ENCODE measurements around the gene TEAD1.

TEAD1 gene

DNA sequence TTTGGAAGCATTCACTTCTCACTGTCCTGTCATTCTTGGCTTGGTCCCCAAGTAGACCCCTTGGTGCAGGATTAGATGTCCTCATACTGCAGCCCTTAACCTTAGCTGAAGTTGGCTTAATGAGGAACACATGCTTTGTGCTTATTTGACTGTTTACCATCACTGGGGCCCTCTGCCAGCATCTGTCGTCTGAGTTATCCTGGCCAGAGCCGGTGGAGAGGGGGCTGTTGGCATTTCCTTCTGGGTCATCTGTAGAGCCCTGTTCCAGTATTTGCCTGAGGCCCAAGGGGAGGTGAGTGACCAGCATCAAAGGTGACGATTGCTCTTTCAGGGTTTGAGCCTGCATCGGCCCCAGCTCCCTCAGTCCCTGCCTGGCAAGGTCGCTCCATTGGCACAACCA lies 208.4 kb downstream of the TEAD1 start:
- in situ Hi-C loops (cut with MboI; ENCODE audit: low sequenced_read_pairs): no loop called here

DNA sequence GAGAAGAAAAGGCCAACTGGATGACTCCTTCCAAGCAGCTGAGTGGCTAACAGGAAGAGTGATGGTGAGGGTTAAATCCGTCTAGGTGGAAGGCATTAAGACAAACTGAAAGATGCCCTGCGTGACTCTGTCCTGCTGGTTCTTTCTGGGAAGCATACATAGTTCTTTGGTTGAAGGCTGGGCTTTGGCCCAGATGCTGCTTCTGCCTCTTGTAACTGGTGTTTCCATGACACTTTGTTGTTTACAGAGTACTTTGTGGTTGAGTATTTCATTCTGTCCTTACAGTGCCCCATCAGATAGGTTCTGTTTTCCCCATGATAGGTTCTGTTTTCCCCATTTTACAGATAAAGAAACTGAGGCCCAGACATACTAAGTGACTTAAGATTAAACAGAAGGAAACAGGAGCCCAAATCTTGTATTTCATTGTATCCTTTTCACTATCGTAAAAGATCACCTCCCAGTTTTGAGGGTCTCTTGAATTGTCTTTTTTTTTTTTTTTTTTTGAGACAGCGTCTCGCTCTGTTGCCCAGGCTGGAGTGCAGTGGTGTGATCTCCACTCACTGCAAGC lies 210.6 kb downstream of the TEAD1 start:
- in situ Hi-C loops (cut with MboI; ENCODE audit: low sequenced_read_pairs): no loop called here

DNA sequence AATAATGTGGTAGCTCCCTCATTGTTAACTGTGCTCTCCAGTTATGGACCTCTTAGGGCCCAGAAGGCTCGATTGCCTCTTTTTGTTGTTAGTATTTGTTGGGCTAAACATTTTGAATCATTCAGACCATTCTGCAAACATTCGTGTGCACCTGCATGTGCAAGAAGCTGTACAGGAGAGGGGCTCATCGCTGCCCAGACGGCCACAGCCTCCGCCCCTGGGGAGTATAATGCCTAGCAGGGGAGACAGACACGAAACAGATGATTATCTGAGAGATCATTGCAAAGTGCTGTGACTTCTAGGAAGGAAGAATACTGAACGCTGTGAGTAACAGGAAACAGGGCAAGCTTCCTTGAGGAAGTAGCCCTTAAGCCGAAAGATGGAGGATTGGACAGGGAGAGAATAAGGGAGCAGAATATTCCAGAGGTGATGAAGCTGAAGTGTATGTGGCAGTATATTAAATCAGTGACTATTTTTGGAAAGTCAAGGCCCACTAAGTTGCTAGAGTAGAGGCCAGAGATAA lies 211.6 kb downstream of the TEAD1 start:
- in situ Hi-C loops (cut with MboI; ENCODE audit: low sequenced_read_pairs): no loop called here

DNA sequence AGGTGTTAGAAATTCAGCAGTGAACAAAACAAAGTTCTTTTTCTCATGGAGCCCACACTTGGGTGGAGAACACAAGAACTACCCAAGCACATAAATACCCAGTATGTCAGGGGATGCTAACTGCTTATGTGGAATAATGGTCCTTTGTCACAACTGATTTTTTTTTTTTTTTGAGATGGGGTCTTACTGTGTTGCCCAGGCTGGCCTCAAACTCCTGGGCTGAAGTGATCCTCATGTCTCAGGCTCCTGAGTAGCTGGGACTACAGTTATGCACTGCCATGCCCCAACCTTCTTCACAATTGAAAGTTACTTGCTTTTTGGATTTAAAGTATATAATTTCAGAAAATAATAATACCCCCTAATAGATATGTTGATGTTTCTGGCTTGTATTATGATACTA lies 212.3 kb downstream of the TEAD1 start:
- in situ Hi-C loops (cut with MboI; ENCODE audit: low sequenced_read_pairs): no loop called here

DNA sequence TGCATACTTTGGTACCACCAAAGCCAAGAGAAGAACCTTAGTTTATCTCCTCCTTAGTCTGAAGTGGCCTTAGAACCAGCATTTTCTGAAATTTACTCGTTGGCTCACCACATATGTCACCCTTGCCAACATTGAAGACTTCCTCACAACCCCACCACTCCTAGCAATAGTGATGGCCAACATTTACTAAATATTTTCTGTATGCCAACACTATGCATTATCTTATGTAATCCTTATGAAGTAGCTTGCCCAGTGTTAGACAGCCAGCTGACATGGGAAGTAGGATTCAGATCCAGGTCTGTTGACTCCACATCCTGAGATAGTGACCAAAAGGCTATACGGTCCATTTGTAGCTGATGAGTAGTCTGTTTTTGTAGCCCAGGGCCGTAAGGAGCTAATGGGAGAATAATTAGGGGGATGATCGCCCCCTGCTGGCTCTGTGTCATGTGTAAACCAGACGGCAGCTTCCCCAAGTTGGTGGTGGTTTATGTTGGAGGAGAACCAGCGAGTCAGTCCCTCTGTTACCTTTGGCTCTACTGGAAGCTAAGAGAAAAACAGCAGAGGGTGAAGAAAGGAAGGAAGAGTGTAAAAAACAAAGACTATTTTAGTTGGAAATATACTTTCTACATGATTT lies 214.4 kb downstream of the TEAD1 start:
- in situ Hi-C loops (cut with MboI; ENCODE audit: low sequenced_read_pairs): no loop called here

DNA sequence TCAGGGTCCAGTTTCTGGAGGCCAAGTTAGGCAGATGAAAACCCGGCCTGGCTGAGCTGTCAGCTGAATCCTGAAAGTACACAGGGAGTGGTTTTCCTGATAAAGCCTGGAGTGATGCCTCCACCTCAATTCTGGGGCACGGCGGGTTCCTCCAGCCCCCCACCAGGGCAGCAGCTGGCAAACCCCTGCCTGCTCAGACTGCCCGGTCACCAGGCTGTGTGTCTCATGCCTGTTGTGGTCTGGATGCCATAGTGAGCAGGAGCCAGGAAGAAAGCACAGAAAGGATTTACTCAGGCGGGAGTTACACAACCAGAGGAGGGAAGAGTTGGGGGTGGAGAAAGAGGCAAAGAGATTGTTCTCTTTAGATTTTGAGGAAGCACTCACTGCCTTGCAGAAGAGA lies 215.0 kb downstream of the TEAD1 start:
- in situ Hi-C loops (cut with MboI; ENCODE audit: low sequenced_read_pairs): no loop called here

DNA sequence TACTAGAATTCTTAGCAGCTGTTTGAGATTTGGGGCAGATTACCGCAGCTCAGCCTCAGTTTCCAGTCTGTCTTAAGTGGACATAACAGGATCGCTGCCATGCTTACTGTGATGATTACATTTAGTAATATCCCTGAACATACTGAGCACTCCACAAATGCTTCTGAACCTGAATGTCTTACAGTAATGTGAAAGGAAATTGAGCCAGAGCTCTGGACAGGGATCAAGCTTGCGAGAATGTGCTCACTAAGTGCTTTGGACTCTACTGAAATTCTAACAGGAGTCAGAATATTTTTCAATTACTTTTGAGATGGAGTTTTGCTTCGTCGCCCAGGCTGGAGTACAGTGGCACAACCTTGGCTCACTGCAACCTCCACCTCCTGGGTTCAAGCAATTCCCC lies 216.3 kb downstream of the TEAD1 start:
- in situ Hi-C loops (cut with MboI; ENCODE audit: low sequenced_read_pairs): no loop called here

DNA sequence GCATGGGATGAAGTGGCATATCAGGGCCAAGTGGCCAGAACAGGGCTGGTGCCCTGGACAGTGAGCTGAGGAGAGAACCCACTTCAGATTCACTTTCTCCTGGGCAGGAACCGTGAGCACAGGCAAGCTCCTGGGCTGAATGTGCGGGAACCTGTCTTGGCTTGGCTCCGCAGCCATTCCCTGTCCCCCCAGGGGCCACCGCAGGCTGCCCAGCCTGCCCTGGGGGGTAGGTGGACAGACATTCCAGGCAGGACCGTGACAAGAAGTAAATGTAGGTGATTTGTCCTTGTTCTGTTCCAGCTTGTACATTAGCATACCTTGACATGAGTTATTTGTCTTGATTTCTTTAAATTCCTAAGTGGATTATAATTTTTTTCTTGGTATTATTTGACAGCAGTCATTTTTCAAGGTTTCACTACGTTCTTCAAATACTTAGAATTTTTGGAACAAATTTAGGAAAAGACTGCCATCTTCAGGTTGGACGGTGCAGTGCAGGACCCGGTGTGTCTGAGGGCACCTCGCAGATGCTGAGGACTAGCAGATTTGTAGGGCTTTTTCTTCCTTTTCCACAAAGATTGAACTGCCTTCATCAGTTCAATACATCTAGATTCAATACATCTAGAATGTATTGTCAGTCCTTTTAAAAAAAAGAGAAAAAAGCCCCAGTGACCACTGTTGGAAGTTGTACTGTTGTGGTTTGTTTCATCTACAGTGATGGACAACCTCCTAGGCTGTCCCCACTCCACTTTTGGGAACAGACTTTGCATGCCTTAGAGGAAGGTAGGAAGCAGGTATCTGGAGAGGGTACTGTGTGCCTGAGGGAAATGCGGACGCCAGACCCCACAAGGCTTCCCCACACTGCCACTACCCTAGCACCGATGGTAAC lies 219.8 kb downstream of the TEAD1 start:
- in situ Hi-C loops (cut with MboI; ENCODE audit: low sequenced_read_pairs): no loop called here

DNA sequence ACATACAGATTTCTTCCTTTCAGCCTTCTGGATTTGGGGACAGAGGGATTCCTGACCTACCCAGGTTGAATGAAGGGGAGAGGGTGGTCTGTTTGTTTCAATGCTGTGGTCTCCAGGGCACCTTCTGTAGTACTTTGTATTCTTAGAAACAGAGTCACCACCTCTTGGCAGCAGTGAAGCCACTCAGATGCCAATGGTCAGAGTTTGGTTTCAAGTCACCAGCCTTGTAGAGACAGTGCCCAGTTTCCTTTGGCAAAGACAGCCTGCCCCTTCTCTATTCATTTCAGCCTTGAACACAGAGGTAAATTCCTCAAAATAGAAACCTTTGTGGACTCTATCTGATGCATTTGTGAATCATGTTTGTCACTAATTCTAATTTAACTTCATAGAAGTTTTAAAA lies 223.2 kb downstream of the TEAD1 start:
- in situ Hi-C loops (cut with MboI; ENCODE audit: low sequenced_read_pairs): no loop called here

DNA sequence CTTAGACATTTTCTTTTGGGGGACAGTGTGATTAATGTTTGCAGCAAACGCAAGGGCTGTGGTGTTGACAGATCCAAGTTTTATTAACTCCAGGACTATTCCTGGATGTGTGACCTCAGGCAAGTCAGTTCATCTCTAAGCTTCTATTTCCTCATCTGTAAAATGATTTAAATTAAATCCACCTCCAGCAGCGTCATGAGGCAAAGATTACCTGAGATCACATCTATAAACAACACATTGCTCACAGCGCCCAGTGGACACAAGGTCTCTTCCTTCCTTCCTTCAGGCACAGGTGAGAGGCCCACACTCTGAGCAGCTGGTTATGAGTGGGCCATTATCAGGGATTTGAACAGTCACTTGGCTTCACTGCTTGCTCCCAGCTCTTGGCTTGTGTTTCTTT lies 223.6 kb downstream of the TEAD1 start:
- in situ Hi-C loops (cut with MboI; ENCODE audit: low sequenced_read_pairs): no loop called here

DNA sequence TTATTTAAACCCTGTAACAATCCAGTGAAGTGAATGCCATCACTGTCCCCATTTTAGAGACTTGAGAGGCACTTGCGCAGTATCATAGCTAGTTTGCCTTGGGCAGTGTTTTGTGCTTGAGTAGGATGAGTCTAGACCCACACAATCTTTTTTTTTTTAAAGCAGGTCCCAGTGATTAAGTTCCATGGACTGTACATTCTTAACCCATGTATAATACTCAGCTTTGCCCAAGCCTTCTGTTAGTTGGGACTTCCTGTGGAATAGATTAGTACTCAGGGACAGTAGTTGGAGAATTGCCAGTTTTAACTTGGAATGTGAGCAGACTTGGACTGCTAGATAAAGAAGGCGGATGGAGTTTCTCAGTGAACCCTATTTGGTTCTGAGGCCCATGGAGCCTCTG lies 226.3 kb downstream of the TEAD1 start:
- in situ Hi-C loops (cut with MboI; ENCODE audit: low sequenced_read_pairs): no loop called here

DNA sequence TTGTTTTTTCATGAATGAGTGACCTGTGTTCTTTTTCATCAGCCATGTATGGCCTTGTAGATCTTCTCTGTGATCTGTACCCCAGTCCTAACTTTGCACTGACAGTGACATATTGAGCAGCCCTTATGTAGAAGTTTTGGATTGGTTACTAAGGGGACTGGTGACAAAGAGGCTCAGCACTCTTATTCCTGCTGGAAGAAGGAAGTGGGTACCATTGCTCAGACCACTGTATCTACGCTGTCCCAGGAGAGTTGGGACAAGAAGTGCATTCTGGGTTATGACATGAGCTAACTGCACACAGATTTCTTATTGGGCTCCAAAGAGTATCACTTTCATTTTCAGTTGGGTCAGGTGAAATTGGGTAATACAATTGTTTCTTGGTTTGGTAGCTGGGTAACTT lies 227.1 kb downstream of the TEAD1 start:
- in situ Hi-C loops (cut with MboI; ENCODE audit: low sequenced_read_pairs): no loop called here

DNA sequence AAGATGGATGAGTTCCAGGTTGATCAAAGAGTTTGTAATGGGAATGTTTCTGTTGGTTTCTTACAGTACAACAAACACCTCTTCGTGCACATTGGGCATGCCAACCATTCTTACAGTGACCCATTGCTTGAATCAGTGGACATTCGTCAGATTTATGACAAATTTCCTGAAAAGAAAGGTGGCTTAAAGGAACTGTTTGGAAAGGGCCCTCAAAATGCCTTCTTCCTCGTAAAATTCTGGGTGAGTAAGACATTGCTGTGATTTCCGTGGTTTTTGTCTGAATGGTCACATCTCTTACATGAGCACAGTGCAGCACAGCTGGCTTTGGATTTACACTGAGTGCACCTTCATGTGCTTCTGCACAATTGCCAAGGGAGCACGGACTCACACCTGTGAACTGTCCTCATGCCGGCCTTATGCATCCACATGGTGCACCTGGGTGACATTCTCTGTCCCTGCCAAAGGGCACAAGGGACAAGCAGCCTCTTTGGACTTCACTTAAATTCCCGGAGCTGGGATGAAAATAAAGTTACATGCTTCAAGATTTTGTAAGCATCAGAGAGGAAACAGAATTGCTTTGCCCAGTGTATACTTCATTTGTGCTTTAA lies 227.8 kb downstream of the TEAD1 start:
- in situ Hi-C loops (cut with MboI; ENCODE audit: low sequenced_read_pairs): no loop called here

DNA sequence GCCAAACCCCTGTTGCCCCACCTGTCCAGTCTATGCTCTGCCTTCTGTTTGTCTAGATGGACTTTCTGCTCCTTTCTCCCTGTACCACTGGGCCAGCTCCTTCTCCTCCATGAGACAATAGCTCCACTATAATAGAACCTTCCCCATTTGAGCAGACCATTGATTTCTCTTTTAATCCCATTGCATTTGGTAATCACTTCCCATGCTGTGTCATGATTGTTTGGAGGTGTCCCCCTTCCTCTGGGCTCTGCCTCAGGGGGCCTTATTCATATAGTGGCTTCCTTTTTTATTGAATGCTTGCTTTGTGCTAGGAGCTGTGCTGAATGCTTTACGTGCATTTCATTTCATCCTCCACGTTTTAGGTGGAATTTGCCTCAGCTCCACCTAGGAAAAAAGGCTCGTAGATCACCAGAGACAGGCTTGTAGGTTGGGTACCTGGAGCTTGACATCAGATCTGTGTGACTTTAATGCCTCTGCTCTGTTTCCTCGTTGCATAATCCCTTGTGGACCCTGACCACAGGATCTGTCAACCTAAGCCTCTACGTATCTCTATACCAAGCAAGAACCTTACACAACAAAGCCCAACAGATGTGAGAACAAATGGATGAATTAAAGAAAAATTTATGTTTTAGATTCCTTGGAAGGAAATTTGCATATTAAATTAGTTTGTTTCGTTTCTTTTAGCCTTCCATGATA lies 228.7 kb downstream of the TEAD1 start:
- in situ Hi-C loops (cut with MboI; ENCODE audit: low sequenced_read_pairs): no loop called here

DNA sequence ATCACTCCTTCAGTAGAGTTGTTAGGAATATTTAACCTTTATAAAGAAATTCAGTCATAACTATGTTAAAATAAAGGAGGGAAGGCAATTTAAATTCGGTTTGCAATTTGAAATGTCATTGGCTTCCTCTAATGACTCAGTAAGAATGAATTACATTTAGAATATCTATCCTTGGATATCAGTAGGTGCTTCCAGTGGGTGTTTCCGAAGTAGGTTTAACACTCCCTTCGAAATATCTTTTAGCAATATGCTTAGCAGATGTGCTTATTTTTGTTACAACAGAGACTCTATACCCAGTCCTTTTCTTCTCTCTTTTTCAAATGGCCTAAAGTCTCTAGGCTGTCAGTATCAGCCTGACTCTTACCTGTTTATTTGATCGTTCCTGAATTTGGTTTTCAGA lies 231.2 kb downstream of the TEAD1 start:
- in situ Hi-C loops (cut with MboI; ENCODE audit: low sequenced_read_pairs): no loop called here

DNA sequence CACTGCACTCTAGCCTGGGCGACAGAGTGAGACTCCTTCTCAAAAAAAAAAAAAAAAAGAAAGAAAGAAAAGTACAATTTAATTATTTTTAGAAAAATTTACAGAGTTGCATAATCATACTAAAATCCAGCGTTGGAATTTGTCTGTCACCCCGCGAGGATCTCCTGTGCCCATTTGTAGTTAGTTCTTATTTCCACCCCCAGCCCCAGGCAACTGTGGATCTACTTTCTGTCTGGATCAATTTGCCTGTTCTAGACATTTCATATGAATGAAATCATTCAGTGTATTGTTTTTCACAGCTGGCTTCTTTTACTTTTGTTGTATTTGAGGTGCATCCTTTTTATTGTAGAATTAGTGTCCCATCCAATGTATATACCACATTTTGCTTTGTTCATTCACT lies 232.3 kb downstream of the TEAD1 start:
- in situ Hi-C loops (cut with MboI; ENCODE audit: low sequenced_read_pairs): no loop called here

DNA sequence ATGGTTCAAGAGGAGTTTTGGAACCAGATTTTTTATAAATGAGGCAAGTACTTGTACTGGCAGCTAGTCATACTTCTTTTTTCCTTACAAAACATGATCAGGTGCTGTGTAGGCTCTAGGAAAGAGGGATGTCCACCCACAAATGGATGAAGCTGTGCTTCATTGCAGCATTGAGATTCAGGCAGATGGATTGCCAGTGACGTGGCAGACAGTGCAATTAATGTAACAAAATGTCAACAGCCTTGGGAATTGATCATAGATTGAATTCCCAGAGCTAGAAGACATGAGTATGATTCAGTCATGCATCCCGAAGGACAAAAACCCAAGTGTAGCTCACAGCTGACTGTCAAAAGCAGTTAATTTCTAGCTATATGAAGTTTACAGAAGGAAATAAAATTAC lies 235.7 kb downstream of the TEAD1 start:
- in situ Hi-C loops (cut with MboI; ENCODE audit: low sequenced_read_pairs): no loop called here

DNA sequence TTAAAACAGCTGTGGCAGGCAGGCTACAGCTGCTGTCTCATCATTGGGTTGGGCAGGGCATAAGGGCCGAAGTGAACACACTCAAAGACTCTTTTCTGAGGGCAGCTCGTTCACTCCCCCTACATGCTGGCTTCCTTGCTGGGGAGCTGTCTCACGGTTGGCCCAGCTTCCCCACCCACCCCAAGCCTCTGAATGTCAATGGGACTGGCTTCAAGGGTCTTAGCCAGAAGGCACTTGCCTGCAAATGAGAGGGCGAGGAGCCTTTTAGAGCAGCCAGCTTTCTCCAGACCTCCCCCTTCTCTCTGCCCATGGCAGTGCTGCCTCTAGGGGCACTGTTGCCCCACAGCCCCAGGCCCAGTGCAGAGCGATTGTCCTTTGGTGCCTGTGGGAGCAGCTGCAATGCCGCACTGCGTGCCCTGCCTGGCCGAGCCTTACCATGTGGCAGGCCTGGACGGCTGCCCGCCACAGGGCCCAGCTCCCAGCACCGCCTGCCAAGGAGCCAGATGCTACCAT lies 240.2 kb downstream of the TEAD1 start:
- in situ Hi-C loops (cut with MboI; ENCODE audit: low sequenced_read_pairs): no loop called here

DNA sequence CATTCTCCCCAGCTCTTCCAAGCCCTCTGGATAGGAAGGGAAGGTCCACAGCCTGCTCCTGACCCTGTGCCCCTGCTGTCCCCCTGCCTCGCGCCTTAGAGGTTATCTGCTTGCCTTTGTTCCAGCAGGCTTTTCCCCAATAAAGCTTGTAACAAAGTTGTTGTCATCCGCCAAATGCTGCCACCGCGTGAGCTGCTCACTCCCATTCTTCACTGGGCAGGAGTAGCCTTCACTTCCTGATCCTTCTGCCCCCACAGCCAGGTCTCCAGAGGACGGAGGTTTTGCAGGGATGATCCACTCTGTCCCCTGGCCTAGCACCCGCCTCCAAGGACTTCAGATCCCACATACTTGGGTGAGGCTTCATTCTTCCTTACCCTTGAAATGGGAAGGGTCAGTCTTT lies 240.9 kb downstream of the TEAD1 start:
- in situ Hi-C loops (cut with MboI; ENCODE audit: low sequenced_read_pairs): no loop called here

DNA sequence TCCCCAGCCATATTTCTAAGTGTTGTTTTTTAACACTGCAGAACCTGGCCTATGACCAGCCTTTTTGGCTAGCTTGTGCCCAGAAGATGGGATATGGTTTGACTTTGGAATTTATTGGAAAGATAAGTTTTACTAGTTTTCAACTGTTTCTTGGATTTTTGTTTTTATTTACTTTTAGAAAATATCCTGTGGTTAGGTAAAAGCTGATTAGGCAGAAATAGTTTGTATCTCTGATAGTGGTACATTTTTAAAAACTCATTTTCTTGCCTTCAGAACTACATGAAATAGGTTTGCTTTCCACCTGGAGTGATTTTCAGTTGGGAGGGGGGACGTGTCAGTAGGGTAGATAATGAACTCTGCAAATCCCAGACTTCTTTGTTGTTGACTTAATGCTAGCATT lies 243.6 kb downstream of the TEAD1 start:
- in situ Hi-C loops (cut with MboI; ENCODE audit: low sequenced_read_pairs): no loop called here

DNA sequence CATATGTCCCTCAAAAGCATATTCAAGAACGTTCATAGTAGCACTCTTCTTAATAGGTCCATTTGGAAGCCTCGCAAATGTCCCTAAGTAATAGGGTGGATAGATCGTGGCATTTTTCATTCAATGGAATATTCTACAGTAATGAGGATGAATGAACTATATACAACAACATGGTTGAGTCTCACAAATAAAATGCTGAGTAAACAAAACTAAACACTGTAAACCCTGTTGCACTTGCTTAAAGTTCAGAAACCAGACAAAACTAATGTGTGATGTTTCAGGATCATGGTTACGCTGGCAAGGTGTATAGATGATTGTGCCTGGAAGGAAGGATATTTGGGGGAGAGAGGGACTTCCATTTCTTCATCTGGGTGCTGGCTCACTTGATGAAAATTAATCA lies 244.4 kb downstream of the TEAD1 start:
- in situ Hi-C loops (cut with MboI; ENCODE audit: low sequenced_read_pairs): no loop called here
